GM21381 (cell line): ENCODE data around the gene INTS7.
"Not testable (repeated sequence)": the region's sequence is repeated elsewhere in the genome, so short reads cannot be mapped to it uniquely, and the experiment has no call there.

ENCODE experiments used
- ATAC-seq: cut with Tn5 transposase; IDR thresholded peaks from one replicate; pipeline ENCODE4 v1.9.1; 2021; ENCODE audit warnings: mild to moderate bottlenecking, moderate library complexity; ENCODE audit not compliant: unreplicated experiment

Gene INTS7

GRCh38 chr1:212035835-212036605, 663 bp upstream of the INTS7 start:
- peak; percentile 13 for ATAC-seq

DNA sequence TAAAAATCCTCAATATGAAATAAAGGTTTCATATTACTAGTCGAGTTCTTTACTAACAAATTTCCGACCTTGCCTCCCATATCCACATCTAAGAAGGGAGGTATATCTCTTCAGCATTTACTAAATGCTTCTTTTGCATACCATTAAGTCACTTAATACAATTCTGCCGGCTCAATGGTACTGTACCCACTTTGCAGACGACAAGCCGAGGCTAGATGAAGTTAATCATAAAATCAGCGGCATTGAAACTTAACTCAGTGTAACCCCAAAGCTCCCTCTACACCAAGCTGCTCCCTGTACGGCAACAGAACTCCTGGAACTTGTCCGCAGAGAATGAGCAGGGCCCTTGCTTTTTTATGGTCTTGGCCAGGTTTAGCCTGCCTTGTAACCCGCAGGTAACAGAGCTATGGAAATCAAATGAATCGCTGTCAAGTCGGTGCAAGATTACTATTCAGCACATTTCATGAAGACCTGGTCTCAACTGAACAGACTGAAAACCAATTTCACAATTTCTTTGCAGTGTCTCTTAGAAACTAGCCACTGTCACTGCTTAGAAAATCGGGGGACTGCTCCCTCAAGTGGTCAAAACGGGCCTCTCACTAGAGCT, 738 bp downstream of the INTS7 start:
- ATAC-seq: peak; percentile 1

DNA sequence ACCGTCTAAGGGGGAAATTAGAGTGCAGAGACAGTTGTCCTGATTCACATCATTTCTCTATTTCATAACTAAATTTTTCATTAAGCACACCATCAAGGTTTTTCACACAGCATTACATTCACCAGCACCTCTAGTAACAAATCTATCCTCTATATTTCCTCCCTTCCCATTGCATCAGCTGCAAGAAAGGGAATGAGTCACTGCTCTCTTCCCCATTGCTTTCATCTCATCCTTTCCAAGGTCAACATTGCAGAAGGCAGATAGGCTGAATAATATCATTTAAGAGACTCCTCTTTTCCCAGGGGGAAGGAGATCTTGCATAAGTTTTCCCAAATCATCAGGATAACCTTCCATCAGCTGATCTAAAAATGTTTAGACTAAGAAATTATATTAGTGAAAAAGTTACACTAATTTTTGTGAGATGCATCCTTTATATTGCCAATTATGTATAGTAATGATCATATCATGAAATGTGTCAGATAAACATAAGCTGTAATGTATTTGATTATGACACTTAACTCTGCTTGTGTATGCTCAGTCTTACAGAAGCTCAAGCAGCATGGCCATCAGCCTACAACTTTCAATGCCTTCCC, 4.3 kb downstream of the INTS7 start:
- ATAC-seq: no peak

DNA sequence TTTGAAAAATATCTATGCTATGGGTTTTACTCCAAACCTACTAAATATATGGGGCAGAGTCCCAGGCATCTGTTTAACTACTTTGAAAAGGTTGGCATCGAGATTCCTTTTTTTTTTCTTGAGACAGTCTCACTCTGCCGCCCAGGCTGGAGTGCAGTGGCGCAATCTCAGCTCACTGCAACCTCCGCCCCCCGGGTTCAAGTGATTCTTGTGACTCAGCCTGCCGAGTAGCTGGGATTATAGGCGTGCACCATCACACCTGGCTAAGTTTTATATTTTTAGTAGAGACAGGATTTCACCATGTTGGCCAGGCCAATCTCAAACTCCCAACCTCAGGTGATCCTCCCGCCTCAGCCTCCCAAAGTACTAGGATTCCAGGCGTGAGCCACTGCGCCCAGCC, 7.6 kb downstream of the INTS7 start:
- ATAC-seq: not testable (repeated sequence)

DNA sequence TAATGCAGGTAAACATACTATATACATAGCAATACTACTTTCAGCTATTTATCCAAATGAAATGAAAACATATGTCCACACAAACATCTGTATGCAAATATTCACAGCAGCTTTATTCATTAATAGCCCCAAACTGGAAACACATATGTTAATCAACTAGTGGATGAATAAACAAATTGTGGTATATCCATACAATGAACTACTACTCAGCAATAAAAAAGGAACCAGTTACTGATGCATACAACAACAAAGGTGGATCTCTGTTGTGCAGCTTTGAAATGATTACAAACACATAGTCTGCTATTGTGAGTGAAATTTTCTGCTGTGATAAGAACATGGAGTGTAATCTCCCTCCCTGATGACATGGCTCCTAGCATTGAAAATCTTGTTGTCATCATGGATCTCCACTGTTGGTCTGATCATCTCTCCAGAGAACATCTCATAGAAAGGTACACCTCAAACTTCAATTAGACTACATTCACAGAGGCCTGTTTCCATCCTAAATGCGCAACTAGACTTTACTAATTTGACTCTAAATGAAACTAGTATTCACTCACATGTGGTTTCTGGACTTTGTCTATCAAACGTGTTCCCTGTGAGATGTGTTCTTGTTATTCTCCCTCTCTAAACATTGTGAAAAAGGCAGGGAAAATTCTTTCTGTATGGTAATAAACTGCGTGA, 10.7 kb downstream of the INTS7 start:
- no peak for ATAC-seq

- ATAC-seq: not testable (repeated sequence)
Observed at GRCh38 chr1:212022908-212023307, 12.4 kb downstream of the INTS7 start.

GRCh38 chr1:212021563-212021962, 13.8 kb downstream of the INTS7 start:
- ATAC-seq: no peak

DNA sequence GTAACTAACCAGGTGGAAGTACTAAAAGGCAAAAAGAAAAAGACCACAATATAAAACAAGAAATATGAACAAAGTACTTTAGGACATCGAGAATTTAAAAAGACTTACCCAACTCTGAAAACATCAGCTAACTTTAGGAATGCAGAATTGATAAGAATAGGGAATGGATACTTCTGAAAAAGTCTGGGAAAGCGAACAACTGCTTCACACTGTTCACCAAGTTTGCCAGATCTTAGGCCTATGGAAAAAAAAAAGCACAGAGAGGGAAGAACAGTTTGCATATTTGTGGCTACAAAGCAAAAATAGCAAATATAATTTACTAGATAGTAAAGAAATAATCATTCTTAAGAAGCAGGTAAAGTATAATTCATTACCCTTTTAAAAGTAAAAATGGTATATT, 14.4 kb downstream of the INTS7 start:
- no peak for ATAC-seq

DNA sequence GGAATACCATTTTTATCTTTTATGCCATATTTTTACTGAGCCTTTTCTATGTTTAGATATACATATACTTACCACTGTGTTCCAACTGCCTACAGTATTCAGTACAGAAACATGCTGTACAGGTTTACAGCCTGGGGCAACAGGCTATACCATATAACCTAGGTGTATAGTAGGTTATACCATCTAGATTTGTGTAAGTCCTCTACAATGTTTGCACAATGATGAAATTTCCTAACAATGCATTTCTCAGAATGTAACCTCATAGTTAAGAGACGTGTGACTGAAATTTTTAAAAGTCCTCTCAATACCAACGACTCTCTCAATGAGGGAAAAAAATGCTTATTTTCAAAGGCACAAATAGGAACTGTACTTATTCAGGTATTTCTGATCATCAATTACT, 21.7 kb downstream of the INTS7 start:
- no peak for ATAC-seq

- peak; percentile 86 for ATAC-seq
Observed at GRCh38 chr1:212012034-212012740, 23.2 kb downstream of the INTS7 start.

DNA sequence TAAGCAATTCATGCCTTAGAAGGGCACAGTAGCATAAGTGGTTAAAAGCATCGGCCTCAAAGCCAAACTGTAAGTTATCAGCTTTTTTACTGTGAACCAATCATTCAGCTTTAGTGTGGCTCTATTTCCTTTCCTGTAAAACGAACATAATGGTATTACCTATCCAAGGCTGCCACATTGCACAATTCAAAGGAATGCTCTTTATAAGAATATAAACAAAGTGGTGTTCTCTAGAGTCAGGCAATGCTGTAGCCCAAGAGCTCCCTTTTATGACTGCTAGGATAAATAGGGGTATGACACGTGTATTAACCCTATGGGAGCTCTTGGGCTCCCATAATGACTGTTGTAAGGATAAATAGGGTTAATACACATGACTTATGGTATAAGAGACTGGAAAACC, 25.4 kb downstream of the INTS7 start:
- no peak for ATAC-seq

DNA sequence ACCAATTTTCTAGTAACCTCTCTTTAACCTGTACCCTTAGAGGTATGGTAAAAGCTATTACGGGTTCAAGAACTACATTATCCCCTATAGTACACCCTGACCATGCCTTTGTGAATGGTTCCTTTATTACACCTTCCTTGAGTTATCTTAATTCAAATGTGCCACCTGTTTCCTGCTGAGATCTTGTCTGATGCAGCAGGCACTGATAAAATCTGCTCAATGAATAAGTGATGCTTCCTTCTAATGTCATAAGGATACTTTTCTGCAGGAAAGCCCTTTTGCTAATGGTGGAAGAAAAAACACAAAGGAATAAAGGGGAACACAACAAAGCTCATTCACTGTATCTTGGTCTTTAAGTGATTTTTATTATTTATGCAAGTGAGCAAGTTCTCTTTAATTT, 25.8 kb downstream of the INTS7 start:
- no peak for ATAC-seq

- no peak for ATAC-seq
Observed at GRCh38 chr1:212007886-212008285, 27.5 kb downstream of the INTS7 start.

- ATAC-seq: no peak
Observed at GRCh38 chr1:212007178-212007577, 28.2 kb downstream of the INTS7 start.

GRCh38 chr1:212004895-212005608, 30.3 kb downstream of the INTS7 start:
- no peak for ATAC-seq

- ATAC-seq: no peak
Observed at GRCh38 chr1:212002536-212002935, 32.8 kb downstream of the INTS7 start.

DNA sequence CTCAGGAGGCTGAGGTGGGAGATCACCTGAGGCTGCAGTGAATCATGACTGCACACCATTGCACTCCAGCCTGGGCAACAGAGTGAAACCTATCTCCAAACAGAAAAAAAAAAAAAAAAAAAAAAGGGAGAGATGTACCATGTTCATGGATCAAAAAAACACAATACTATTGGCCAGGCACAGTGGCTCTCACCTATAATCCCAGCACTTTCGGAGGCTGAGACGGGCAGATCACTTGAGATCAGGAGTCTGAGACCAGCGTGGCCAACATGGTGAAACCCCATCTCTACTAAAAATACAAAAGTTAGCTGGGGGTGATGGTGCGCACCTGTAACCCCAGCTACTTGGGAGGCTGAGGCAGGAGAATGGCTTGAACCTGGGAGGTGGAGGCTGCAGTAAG, 37.9 kb downstream of the INTS7 start:
- ATAC-seq: not testable (repeated sequence)

DNA sequence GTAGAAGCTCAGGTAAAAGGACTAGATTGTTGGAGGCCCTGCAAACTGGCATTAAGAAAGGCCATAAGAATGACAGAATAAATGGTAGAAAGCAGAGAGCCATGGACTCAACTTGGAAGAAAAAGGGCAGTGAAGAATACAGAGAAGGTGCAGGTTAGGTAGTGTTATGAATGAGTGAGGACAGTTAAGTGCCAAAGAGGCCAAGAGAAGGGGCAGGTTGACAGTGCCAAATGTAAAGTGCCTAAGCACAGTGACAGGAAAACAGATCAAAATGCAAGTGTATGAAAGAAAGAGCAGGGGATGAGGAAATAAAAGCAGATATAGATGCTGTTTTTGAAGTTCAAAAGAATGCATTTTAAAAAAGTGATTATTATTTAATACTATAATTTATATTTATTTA, 43.7 kb downstream of the INTS7 start:
- ATAC-seq: no peak

DNA sequence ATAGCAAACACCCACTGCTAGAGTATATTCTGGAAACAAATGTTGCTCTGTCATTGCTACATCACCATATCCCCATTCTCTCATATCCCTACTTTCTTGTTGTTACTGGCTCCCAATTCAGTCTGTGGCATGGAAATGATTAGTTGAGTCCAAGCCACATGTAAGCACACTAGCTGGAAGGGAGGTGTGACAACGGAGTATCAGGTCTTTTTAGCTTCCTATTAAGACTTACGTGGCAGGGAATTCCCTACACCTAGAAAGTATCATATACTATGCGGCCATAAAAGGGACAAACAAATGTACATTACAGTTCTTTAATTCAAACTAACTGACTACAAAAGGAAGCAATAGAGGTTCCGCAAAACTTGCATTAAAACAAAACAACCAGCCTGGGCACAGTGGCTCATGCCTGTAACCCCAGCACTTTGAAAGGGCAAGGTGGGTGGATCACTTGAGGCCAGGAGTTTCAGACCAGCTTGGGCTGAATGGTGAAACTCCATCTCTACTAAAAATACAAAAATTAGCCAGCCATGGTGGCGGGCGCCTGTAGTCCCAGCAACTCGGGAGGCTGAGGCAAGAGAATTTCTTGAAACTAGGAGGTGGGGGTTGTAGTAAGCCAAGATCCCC, 48.6 kb downstream of the INTS7 start:
- no peak for ATAC-seq
